WTC11 (cell line): ENCODE data around the gene STX18. TPM values are rescaled to one million over a fixed set of nuclear protein-coding genes. Genes with fewer than 3 reads are reported as not detected.
"Not testable (repeated sequence)": the region's sequence is repeated elsewhere in the genome, so short reads cannot be mapped to it uniquely, and the experiment has no call there.

Source experiments
- ATAC-seq: fragments of 200-7000 bp; cut with Tn5 transposase; 2 replicates; pipeline ENCODE4 v1.10.0; 2021; ENCODE audit warnings: mild to moderate bottlenecking, moderate library complexity
- CTCF ChIA-PET: fragments of 300-600 bp; sonication (Branson Sonifier 250); formaldehyde crosslinking; loops from one replicate; lab custom pipeline; 2021; ENCODE audit warnings: antibody characterized with exemption; lab: Charles Lee
- POLR2A ChIA-PET: fragments of 350-600 bp; sonication (Branson Sonifier 250); formaldehyde crosslinking; loops from one replicate; lab custom pipeline; 2021; ENCODE audit warnings: antibody characterized with exemption; lab: Charles Lee
- DNase-seq: peaks from one replicate; pipeline ENCODE4 v3.0.0; 2021; ENCODE audit warnings: low spot score
- H3K27ac Mint-ChIP-seq: 2 replicates; pipeline ENCODE4 v1.8.0; 2021; ENCODE audit warnings: mixed read lengths
- H3K27me3 Mint-ChIP-seq: 2 replicates; pipeline ENCODE4 v1.8.0; 2021; ENCODE audit warnings: low read depth, mild to moderate bottlenecking, moderate library complexity, mixed read lengths
- H3K36me3 Mint-ChIP-seq: 2 replicates; pipeline ENCODE4 v1.8.0; 2021; ENCODE audit warnings: mixed read lengths
- H3K4me1 Mint-ChIP-seq: 2 replicates; pipeline ENCODE4 v1.8.0; 2022; ENCODE audit warnings: mixed read lengths
- H3K4me3 Mint-ChIP-seq: 2 replicates; pipeline ENCODE4 v1.8.0; 2021; ENCODE audit warnings: mild to moderate bottlenecking, moderate library complexity, mixed read lengths
- H3K9me3 Mint-ChIP-seq: 2 replicates; pipeline ENCODE4 v1.8.0; 2021; ENCODE audit warnings: mixed read lengths
- AFF4 ChIP-seq: sonication (generic); formaldehyde crosslinking; IDR thresholded peaks from 2 replicates; pipeline ENCODE4 v1.8.1; 2023; ENCODE audit warnings: mild to moderate bottlenecking, missing genetic modification reagents, borderline replicate concordance
- ATF6 ChIP-seq: sonication (generic); formaldehyde crosslinking; IDR thresholded peaks from 2 replicates; pipeline ENCODE4 v1.8.1; 2023; ENCODE audit warnings: mild to moderate bottlenecking, missing genetic modification reagents
- EMX1 ChIP-seq: fragments of 250-450 bp; sonication (Bioruptor Pico); IDR thresholded peaks from 2 replicates; pipeline ENCODE4 v1.8.0; 2021; ENCODE audit warnings: mild to moderate bottlenecking
- ESRRA ChIP-seq: sonication (generic); formaldehyde crosslinking; IDR thresholded peaks from 2 replicates; pipeline ENCODE4 v1.8.1; 2022; ENCODE audit warnings: mild to moderate bottlenecking, missing genetic modification reagents, borderline replicate concordance
- GTF2I ChIP-seq: fragments of 250-450 bp; sonication (Bioruptor Pico); conservative IDR thresholded peaks from 2 replicates; pipeline ENCODE4 v1.4.0; 2021; ENCODE audit warnings: mild to moderate bottlenecking
- NFYB ChIP-seq: sonication (generic); formaldehyde crosslinking; conservative IDR thresholded peaks from 2 replicates; pipeline ENCODE4 v1.8.0; 2022; ENCODE audit warnings: low read depth, missing genetic modification reagents
- NR1H2 ChIP-seq: sonication (generic); formaldehyde crosslinking; IDR thresholded peaks from 2 replicates; pipeline ENCODE4 v1.9.0; 2021; ENCODE audit warnings: mild to moderate bottlenecking, moderate library complexity, missing genetic modification reagents
- PRDM15 ChIP-seq: sonication (generic); formaldehyde crosslinking; IDR thresholded peaks from 2 replicates; pipeline ENCODE4 v1.8.0; 2022; ENCODE audit warnings: missing genetic modification reagents
- PREB ChIP-seq: sonication (generic); formaldehyde crosslinking; IDR thresholded peaks from 2 replicates; pipeline ENCODE4 v1.8.1; 2022; ENCODE audit warnings: mild to moderate bottlenecking, missing genetic modification reagents, moderate library complexity, borderline replicate concordance
- TEAD4 ChIP-seq: sonication (generic); formaldehyde crosslinking; IDR thresholded peaks from 2 replicates; pipeline ENCODE4 v1.8.0; 2022; ENCODE audit warnings: mild to moderate bottlenecking, missing genetic modification reagents
- ZMAT4 ChIP-seq: fragments of 250-450 bp; sonication (Bioruptor Pico); IDR thresholded peaks from 2 replicates; pipeline ENCODE4 v1.9.0; 2021; ENCODE audit warnings: mild to moderate bottlenecking
- ZNF121 ChIP-seq: sonication (generic); formaldehyde crosslinking; IDR thresholded peaks from 2 replicates; pipeline ENCODE4 v1.8.0; 2023; ENCODE audit warnings: missing genetic modification reagents
- ZNF263 ChIP-seq: sonication (generic); formaldehyde crosslinking; IDR thresholded peaks from 2 replicates; pipeline ENCODE4 v1.8.1; 2022; ENCODE audit warnings: low read depth, mild to moderate bottlenecking, moderate library complexity, missing genetic modification reagents
- ZNF512 ChIP-seq: sonication (generic); formaldehyde crosslinking; IDR thresholded peaks from 2 replicates; pipeline ENCODE4 v1.8.1; 2022; ENCODE audit warnings: missing genetic modification reagents, borderline replicate concordance
- ZNF532 ChIP-seq: fragments of 250-450 bp; sonication (Bioruptor Pico); IDR thresholded peaks from 2 replicates; pipeline ENCODE4 v1.9.0; 2021; ENCODE audit warnings: mild to moderate bottlenecking, borderline replicate concordance
- total RNA-seq: library from RNA; stranded (reverse); gene quantifications from 3 replicates; pipeline ENCODE4 v1.2.3, GENCODE V29; 2021

Gene STX18
- total RNA-seq, 1 experiment from 2014 or later = 16.9 TPM

- no peak for TF ChIP-seq PRDM15 (CRISPR knock-in tag)
- no peak for TF ChIP-seq ESRRA (CRISPR knock-in tag)
Observed at GRCh38 chr4:4512282-4512681, 29.6 kb downstream of the STX18 start (continued).

- DNase-seq, H3K36me3 Mint-ChIP-seq, ATAC-seq, H3K4me1 Mint-ChIP-seq, CTCF ChIA-PET, POLR2A ChIA-PET, H3K9me3 Mint-ChIP-seq, H3K4me3 Mint-ChIP-seq, H3K27ac Mint-ChIP-seq, H3K27me3 Mint-ChIP-seq: not testable (repeated sequence)
Observed at GRCh38 chr4:4510641-4511040, 31.2 kb downstream of the STX18 start.

GRCh38 chr4:4509521-4509920 lies 32.3 kb downstream of the STX18 start:
- H3K4me3 Mint-ChIP-seq = no peak overlapping the region
- H3K27me3 Mint-ChIP-seq = no peaks in the 10 kb centered on the region; the same call in 1 of the 2 replicates
- ATAC-seq (no peak), DNase-seq (no peak)
- H3K27ac Mint-ChIP-seq = no peak overlapping the region
- H3K4me1 Mint-ChIP-seq = peaks cover 3% of the 10 kb centered on the region
- H3K9me3 Mint-ChIP-seq = no peaks in the 10 kb centered on the region
- ChIA-PET CTCF (no interaction called here), POLR2A (no interaction called here)
- H3K36me3 Mint-ChIP-seq = no peaks in the 10 kb centered on the region
- TF ChIP-seq ATF6 (CRISPR knock-in tag) (no peak), PREB (no peak), GTF2I (CRISPR knock-in tag) (no peak), NFYB (CRISPR knock-in tag) (no peak), AFF4 (CRISPR knock-in tag) (no peak), ZNF263 (CRISPR knock-in tag) (no peak), ZMAT4 (CRISPR knock-in tag) (no peak), TEAD4 (CRISPR knock-in tag) (no peak), NR1H2 (CRISPR knock-in tag) (no peak), ZNF532 (CRISPR knock-in tag) (no peak), EMX1 (CRISPR knock-in tag) (no peak), ZNF512 (CRISPR knock-in tag) (no peak), ZNF121 (no peak)
